ENCODE data around the gene KIF26B.
"Not testable (repeated sequence)": the region's sequence is repeated elsewhere in the genome, so short reads cannot be mapped to it uniquely, and the experiment has no call there.

Gene KIF26B

GRCh38 chr1:245388687-245389086, 233.9 kb downstream of the KIF26B start:
- no peak for DNase-seq (ENCODE audit: low spot score)

- DNase-seq (ENCODE audit: low spot score): no peak
These were observed 235.1 kb downstream of the KIF26B start for GRCh38 chr1:245389873-245390272.

GRCh38 chr1:245390975-245391374, 236.2 kb downstream of the KIF26B start:
- DNase-seq (ENCODE audit: low spot score): no peak

GRCh38 chr1:245393694-245394093, 238.9 kb downstream of the KIF26B start:
- DNase-seq (ENCODE audit: low spot score): no peak

GRCh38 chr1:245395680-245396079, 240.9 kb downstream of the KIF26B start:
- DNase-seq (ENCODE audit: low spot score): no peak

- no peak for DNase-seq (ENCODE audit: low spot score)
These were observed 241.8 kb downstream of the KIF26B start for GRCh38 chr1:245396615-245397014.

- DNase-seq (ENCODE audit: low spot score): no peak
These were observed 243.0 kb downstream of the KIF26B start for GRCh38 chr1:245397771-245398170.

- DNase-seq (ENCODE audit: low spot score): no peak
These were observed 243.4 kb downstream of the KIF26B start for GRCh38 chr1:245398180-245398579.

GRCh38 chr1:245401881-245402587, 247.2 kb downstream of the KIF26B start:
- DNase-seq (ENCODE audit: low spot score): no peak

GRCh38 chr1:245402998-245403397, 248.2 kb downstream of the KIF26B start:
- DNase-seq (ENCODE audit: low spot score): not testable (repeated sequence)

- DNase-seq (ENCODE audit: low spot score): no peak
These were observed 249.7 kb downstream of the KIF26B start for GRCh38 chr1:245404527-245404926.

GRCh38 chr1:245404952-245405351, 250.2 kb downstream of the KIF26B start:
- DNase-seq (ENCODE audit: low spot score): no peak

GRCh38 chr1:245406426-245406825, 251.6 kb downstream of the KIF26B start:
- DNase-seq (ENCODE audit: low spot score): no peak

GRCh38 chr1:245407983-245408382, 253.2 kb downstream of the KIF26B start:
- no peak for DNase-seq (ENCODE audit: low spot score)

- DNase-seq (ENCODE audit: low spot score): no peak
These were observed 254.8 kb downstream of the KIF26B start for GRCh38 chr1:245409341-245410195.

- no peak for DNase-seq (ENCODE audit: low spot score)
These were observed 256.7 kb downstream of the KIF26B start for GRCh38 chr1:245411245-245412036.

GRCh38 chr1:245412306-245412705, 257.5 kb downstream of the KIF26B start:
- no peak for DNase-seq (ENCODE audit: low spot score)

- DNase-seq (ENCODE audit: low spot score): no peak
These were observed 262.0 kb downstream of the KIF26B start for GRCh38 chr1:245416781-245417180.

- no peak for DNase-seq (ENCODE audit: low spot score)
These were observed 263.3 kb downstream of the KIF26B start for GRCh38 chr1:245418077-245418476.

- no peak for DNase-seq (ENCODE audit: low spot score)
These were observed 264.7 kb downstream of the KIF26B start for GRCh38 chr1:245419461-245419978.

- DNase-seq (ENCODE audit: low spot score): no peak
These were observed 265.2 kb downstream of the KIF26B start for GRCh38 chr1:245419989-245420388.

GRCh38 chr1:245420926-245421325, 266.1 kb downstream of the KIF26B start:
- no peak for DNase-seq (ENCODE audit: low spot score)
